ENCODE measurements around the gene ITGAL. TPM values are rescaled to one million over a fixed set of nuclear protein-coding genes. Genes with fewer than 3 reads are reported as not detected.
"Not testable (repeated sequence)": the region's sequence is repeated elsewhere in the genome, so short reads cannot be mapped to it uniquely, and the experiment has no call there.

The ITGAL gene
- total and polyA plus RNA-seq, 2 of the 13 experiments (the other 11 are each of a cell fraction or from before 2014, with no cell fraction given): 0.86 to 1.2 TPM

- Histone ChIP-seq H3K79me2 (ENCODE audit: insufficient read depth, low read length) (peaks cover 31% of the 10 kb centered on the region), H3K4me2 (ENCODE audit: low read depth, low read length) (peak overlapping the region; percentile 95), H3K4me1 (ENCODE audit: insufficient read depth, low read length) (peaks cover 68% of the 10 kb centered on the region), H3K27ac (ENCODE audit: extremely low read length, insufficient read depth, low read length) (peak overlapping the region; percentile 85), H3K4me3 (replicated peaks in 1 of 3; ENCODE audit: insufficient read depth in 1 of 3, low read depth in 2 of 3, low read length in 3 of 3) (peak overlapping the region in 2 of 3 experiments; percentile 75 to 81; a peak in 3 of 6 replicates), H3K9ac (ENCODE audit: insufficient read depth, low read depth, low read length) (peak overlapping the region; percentile 89)
- ATAC-seq; DNase-seq (ENCODE audit: low spot score); H2AFZ ChIP-seq (ENCODE audit: low read length); FAIRE-seq; in situ Hi-C loops (cut with HindIII; ENCODE audit: extremely low pct_ligation_motif_present, low pct_unique_long_range_greater_than_20kb); H3K27me3 ChIP-seq (ENCODE audit: control insufficient read depth in 1 of 2, insufficient read depth in 2 of 2, low read length in 2 of 2); H3K36me3 ChIP-seq (replicated peaks in 1 of 2; ENCODE audit: control insufficient read depth in 1 of 2, insufficient read depth in 2 of 2, low read length in 2 of 2); intact Hi-C loops (cut with micrococcal nuclease; ENCODE audit: unreplicated experiment); BruUV-seq (replicated peaks); H3K9me3 ChIP-seq (ENCODE audit: low read length); H4K20me1 ChIP-seq (ENCODE audit: insufficient read depth, low read length): not testable (repeated sequence)
- ChIA-PET CTCF (ENCODE audit: low intra/inter-chr PET ratio, low total read pairs) (interaction anchor here (1.6 kb wide), 1 partner anchor 106 kb away, joined by 7 read pairs; the partner anchor contains the start of gene DCTPP1), POLR2A (interaction anchor here (1.1 to 5.1 kb wide), 10 partner anchors 9 to 107 kb away, joined by 4 to 187 read pairs (median 10); partner anchors contain the start of genes DCTPP1, ZNF689 and ZNF764)
- TF ChIP-seq ZBTB38 (CRISPR knock-in tag; IDR thresholded peaks at IDR 0.05) (peak; percentile 59; the same call in 1 of the 2 replicates), ZBTB33 (CRISPR knock-in tag; IDR thresholded peaks at IDR 0.05) (0 out of 2 replicates have a peak, but pooled peaks have one; percentile 16)
- WGBS (ENCODE audit: low lambda C conversion rate): 93% methylated on average over 13 of the region's 13 CpGs
Observed at GRCh38 chr16:30536391-30537024, 64.0 kb downstream of the ITGAL start.
